HG03060 (cell line): ENCODE data around the gene APLP2.
A peak's percentile ranks its signal among the peaks of the same experiment; 100 is the strongest.
"Not testable (repeated sequence)": the region's sequence is repeated elsewhere in the genome, so short reads cannot be mapped to it uniquely, and the experiment has no call there.

Experiments
- ATAC-seq: cut with Tn5 transposase; IDR thresholded peaks from one replicate; pipeline ENCODE4 v1.9.1; 2021; ENCODE audit warnings: low read depth, moderate number of reproducible peaks; ENCODE audit not compliant: unreplicated experiment

APLP2 gene

GRCh38 chr11:130069659-130070108, at the start of gene APLP2:
Gene APLP2 (plus strand): TSS chr11:130069894. CDS start chr11:130069978, 84 bp downstream.
- ATAC-seq, result peak; percentile 98

- no peak for ATAC-seq
Observed at GRCh38 chr11:130020323-130020722, 49.4 kb upstream of the APLP2 start.

- ATAC-seq, result not testable (repeated sequence)
Observed at GRCh38 chr11:130021606-130022005, 48.1 kb upstream of the APLP2 start.

GRCh38 chr11:130022799-130023198, 46.9 kb upstream of the APLP2 start:
- ATAC-seq, result no peak

- peak; percentile 96 for ATAC-seq
Observed at GRCh38 chr11:130023204-130023603, 46.5 kb upstream of the APLP2 start.

GRCh38 chr11:130024361-130024760, 45.3 kb upstream of the APLP2 start:
- ATAC-seq, result no peak

- no peak for ATAC-seq
Observed at GRCh38 chr11:130025371-130025770, 44.3 kb upstream of the APLP2 start.

- ATAC-seq, result no peak
Observed at GRCh38 chr11:130029137-130029536, 40.6 kb upstream of the APLP2 start.

GRCh38 chr11:130031056-130031455, 38.6 kb upstream of the APLP2 start:
- ATAC-seq, result no peak

GRCh38 chr11:130031945-130032344, 37.7 kb upstream of the APLP2 start:
- ATAC-seq, result no peak

GRCh38 chr11:130032931-130033330, 36.8 kb upstream of the APLP2 start:
- ATAC-seq, result no peak

GRCh38 chr11:130034236-130034635, 35.5 kb upstream of the APLP2 start:
- no peak for ATAC-seq

- no peak for ATAC-seq
Observed at GRCh38 chr11:130037058-130037457, 32.6 kb upstream of the APLP2 start.

- ATAC-seq, result no peak
Observed at GRCh38 chr11:130037881-130038585, 31.7 kb upstream of the APLP2 start.

- ATAC-seq, result no peak
Observed at GRCh38 chr11:130040281-130040940, 29.3 kb upstream of the APLP2 start.

GRCh38 chr11:130042093-130042591, 27.6 kb upstream of the APLP2 start:
- ATAC-seq, result no peak

- ATAC-seq, result no peak
Observed at GRCh38 chr11:130043575-130043974, 26.1 kb upstream of the APLP2 start.

- no peak for ATAC-seq
Observed at GRCh38 chr11:130047141-130047540, 22.6 kb upstream of the APLP2 start.

- ATAC-seq, result no peak
Observed at GRCh38 chr11:130049328-130049771, 20.3 kb upstream of the APLP2 start.

GRCh38 chr11:130050257-130050656, 19.4 kb upstream of the APLP2 start:
- ATAC-seq, result no peak

GRCh38 chr11:130051082-130051481, 18.6 kb upstream of the APLP2 start:
- ATAC-seq, result no peak

- no peak for ATAC-seq
Observed at GRCh38 chr11:130052567-130052966, 17.1 kb upstream of the APLP2 start.
